Stimulated activated CD8-positive, alpha-beta memory T cell treated with anti-CD3 and anti-CD28 coated beads, Interleukin-4, amount 100 ng/mL, for 24 hours (primary cell): ENCODE data around the gene ATIC.

Experiments used
- DNase-seq: peaks from one replicate; pipeline ENCODE4 v3.0.0-alpha.2; 2020; ENCODE audit warnings: low read depth

Gene ATIC

GRCh38 chr2:215399067-215399716 is 87.3 kb downstream of the ATIC start:
- DNase-seq, result no peak
